ENCODE measurements around the gene SOX18. TPM values are rescaled to one million over a fixed set of nuclear protein-coding genes. Genes with fewer than 3 reads are reported as not detected.

The SOX18 gene
- total and polyA plus RNA-seq, 2 of the 13 experiments (the other 11 are each of a cell fraction or from before 2014, with no cell fraction given): 1.6 to 1.9 TPM

DNA sequence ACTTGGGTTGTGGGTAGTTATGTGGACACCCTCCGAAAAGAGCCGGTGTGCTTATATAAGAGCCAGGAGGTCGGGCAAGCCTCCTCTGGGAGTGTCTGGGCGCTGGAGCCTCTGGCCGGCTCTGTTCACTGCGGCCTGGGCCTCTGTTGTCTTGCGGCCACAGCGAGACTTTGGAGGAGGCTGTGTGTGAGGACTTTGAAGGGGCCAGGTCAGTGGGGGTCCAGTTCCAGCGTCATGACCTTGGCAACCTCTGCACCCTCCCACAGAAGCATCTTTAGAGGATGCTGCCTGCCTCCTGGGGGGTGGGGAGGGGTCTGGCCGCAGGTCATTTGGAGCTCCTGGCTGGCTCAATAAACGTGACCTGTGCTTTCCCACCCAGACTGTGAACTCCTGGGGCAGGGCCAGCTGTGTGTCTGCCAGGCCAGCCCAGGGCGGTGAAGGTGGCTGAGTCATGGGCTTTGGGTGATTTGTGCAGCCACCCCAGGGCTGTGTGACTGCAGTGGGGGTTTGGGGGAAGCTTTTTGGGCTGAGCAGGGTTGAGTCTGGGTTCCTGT lies 14.8 kb upstream of the SOX18 start:
- peak; percentile 24 for ATAC-seq
- DNase-seq (ENCODE audit: low spot score): no peak
- TF ChIP-seq TBX3 (IDR thresholded peaks at IDR 0.05; ENCODE audit: borderline replicate concordance): no peak
- TF ChIP-seq, protein P1, sequence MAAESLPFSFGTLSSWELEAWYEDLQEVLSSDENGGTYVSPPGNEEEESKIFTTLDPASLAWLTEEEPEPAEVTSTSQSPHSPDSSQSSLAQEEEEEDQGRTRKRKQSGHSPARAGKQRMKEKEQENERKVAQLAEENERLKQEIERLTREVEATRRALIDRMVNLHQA (CRISPR knock-in tag; IDR thresholded peaks at IDR 0.05): no peak
- TF ChIP-seq, protein P2, sequence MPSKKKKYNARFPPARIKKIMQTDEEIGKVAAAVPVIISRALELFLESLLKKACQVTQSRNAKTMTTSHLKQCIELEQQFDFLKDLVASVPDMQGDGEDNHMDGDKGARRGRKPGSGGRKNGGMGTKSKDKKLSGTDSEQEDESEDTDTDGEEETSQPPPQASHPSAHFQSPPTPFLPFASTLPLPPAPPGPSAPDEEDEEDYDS (CRISPR knock-in tag; IDR thresholded peaks at IDR 0.05): no peak
- peak; percentile 70 for TF ChIP-seq TAF15 (IDR thresholded peaks at IDR 0.05; ENCODE audit: low read depth, low read length, poor library complexity, severe bottlenecking)
- 0 out of 2 replicates have a peak, but pooled peaks have one; percentile 14 for TF ChIP-seq KMT2A (CRISPR knock-in tag; IDR thresholded peaks at IDR 0.05)
- TF ChIP-seq, protein P3, sequence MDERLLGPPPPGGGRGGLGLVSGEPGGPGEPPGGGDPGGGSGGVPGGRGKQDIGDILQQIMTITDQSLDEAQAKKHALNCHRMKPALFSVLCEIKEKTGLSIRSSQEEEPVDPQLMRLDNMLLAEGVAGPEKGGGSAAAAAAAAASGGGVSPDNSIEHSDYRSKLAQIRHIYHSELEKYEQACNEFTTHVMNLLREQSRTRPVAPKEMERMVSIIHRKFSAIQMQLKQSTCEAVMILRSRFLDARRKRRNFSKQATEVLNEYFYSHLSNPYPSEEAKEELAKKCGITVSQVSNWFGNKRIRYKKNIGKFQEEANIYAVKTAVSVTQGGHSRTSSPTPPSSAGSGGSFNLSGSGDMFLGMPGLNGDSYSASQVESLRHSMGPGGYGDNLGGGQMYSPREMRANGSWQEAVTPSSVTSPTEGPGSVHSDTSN (CRISPR knock-in tag; IDR thresholded peaks at IDR 0.05): no peak
- TF ChIP-seq ZFYVE20 (CRISPR knock-in tag; IDR thresholded peaks at IDR 0.05; ENCODE audit: borderline replicate concordance, low read depth): no peak
- TF ChIP-seq, protein P4, sequence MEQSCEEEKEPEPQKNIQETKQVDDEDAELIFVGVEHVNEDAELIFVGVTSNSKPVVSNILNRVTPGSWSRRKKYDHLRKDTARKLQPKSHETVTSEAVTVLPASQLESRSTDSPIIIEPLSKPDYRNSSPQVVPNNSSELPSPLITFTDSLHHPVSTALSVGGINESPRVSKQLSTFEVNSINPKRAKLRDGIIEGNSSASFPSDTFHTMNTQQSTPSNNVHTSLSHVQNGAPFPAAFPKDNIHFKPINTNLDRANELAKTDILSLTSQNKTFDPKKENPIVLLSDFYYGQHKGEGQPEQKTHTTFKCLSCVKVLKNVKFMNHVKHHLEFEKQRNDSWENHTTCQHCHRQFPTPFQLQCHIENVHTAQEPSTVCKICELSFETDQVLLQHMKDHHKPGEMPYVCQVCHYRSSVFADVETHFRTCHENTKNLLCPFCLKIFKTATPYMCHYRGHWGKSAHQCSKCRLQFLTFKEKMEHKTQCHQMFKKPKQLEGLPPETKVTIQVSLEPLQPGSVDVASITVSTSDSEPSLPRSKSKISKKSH (CRISPR knock-in tag; IDR thresholded peaks at IDR 0.05; ENCODE audit: borderline replicate concordance): no peak
- no peak for TF ChIP-seq CHCHD3 (CRISPR knock-in tag; IDR thresholded peaks at IDR 0.05)
- TF ChIP-seq ZSCAN31 (CRISPR knock-in tag; IDR thresholded peaks at IDR 0.05; ENCODE audit: low read depth): no peak
- TF ChIP-seq, protein P5, sequence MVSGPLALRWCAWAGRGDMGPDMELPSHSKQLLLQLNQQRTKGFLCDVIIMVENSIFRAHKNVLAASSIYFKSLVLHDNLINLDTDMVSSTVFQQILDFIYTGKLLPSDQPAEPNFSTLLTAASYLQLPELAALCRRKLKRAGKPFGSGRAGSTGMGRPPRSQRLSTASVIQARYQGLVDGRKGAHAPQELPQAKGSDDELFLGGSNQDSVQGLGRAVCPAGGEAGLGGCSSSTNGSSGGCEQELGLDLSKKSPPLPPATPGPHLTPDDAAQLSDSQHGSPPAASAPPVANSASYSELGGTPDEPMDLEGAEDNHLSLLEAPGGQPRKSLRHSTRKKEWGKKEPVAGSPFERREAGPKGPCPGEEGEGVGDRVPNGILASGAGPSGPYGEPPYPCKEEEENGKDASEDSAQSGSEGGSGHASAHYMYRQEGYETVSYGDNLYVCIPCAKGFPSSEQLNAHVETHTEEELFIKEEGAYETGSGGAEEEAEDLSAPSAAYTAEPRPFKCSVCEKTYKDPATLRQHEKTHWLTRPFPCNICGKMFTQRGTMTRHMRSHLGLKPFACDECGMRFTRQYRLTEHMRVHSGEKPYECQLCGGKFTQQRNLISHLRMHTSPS (CRISPR knock-in tag; IDR thresholded peaks at IDR 0.05; ENCODE audit: low read depth): peak; percentile 59; the same call in 1 of the 2 replicates
- TF ChIP-seq TAF1 (CRISPR knock-in tag; IDR thresholded peaks at IDR 0.05): no peak
- TF ChIP-seq, protein P6, sequence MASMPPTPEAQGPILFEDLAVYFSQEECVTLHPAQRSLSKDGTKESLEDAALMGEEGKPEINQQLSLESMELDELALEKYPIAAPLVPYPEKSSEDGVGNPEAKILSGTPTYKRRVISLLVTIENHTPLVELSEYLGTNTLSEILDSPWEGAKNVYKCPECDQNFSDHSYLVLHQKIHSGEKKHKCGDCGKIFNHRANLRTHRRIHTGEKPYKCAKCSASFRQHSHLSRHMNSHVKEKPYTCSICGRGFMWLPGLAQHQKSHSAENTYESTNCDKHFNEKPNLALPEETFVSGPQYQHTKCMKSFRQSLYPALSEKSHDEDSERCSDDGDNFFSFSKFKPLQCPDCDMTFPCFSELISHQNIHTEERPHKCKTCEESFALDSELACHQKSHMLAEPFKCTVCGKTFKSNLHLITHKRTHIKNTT (CRISPR knock-in tag; IDR thresholded peaks at IDR 0.05): no peak
- TF ChIP-seq SRF (IDR thresholded peaks at IDR 0.05; ENCODE audit: low read depth, low read length): no peak
- TF ChIP-seq PPARG (CRISPR knock-in tag; conservative IDR thresholded peaks at IDR 0.05): no peak

More for the DNA sequence above, 14.8 kb upstream of the SOX18 start:
- Histone ChIP-seq H2AFZ (ENCODE audit: low read length) (no peak overlapping the region), H3K9ac (ENCODE audit: insufficient read depth, low read depth, low read length) (peak overlapping the region; percentile 82), H3K36me3 (replicated peaks in 1 of 2; ENCODE audit: control insufficient read depth in 1 of 2, insufficient read depth in 2 of 2, low read length in 2 of 2) (no peaks in the 10 kb centered on the region), H3K27ac (ENCODE audit: extremely low read length, insufficient read depth, low read length) (peak overlapping the region; percentile 78), H3K27me3 (ENCODE audit: control insufficient read depth in 1 of 2, insufficient read depth in 2 of 2, low read length in 2 of 2) (peaks cover 3 to 11% of the 10 kb centered on the region in 2 experiments; a peak in 2 of 5 replicates), H3K4me1 (ENCODE audit: insufficient read depth, low read length) (peaks cover 56% of the 10 kb centered on the region), H3K79me2 (ENCODE audit: insufficient read depth, low read length) (no peaks in the 10 kb centered on the region), H3K4me2 (ENCODE audit: low read depth, low read length) (peak overlapping the region; percentile 95), H3K9me3 (ENCODE audit: low read length) (no peaks in the 10 kb centered on the region), H4K20me1 (ENCODE audit: insufficient read depth, low read length) (peaks cover 4% of the 10 kb centered on the region; the same call in 1 of the 2 replicates), H3K4me3 (replicated peaks in 1 of 3; ENCODE audit: insufficient read depth in 1 of 3, low read depth in 2 of 3, low read length in 3 of 3) (peak overlapping the region; percentile 82 to 98 (median 90))
- in situ Hi-C loops (cut with HindIII; ENCODE audit: extremely low pct_ligation_motif_present, low pct_unique_long_range_greater_than_20kb) (no loop called here), intact Hi-C loops (cut with micrococcal nuclease; ENCODE audit: unreplicated experiment) (loop anchor here (2.0 kb wide), 1 partner anchor 17 kb away; the partner anchor contains the start of gene OPRL1)
- CTCF ChIA-PET (ENCODE audit: low intra/inter-chr PET ratio, low total read pairs): no interaction called here
- BruUV-seq (replicated peaks): no TSS peak
- POLR2A ChIA-PET: interaction anchor here (1.2 to 3.7 kb wide), 8 partner anchors 8 to 406 kb away, joined by 4 to 34 read pairs (median 6); partner anchors contain the start of genes C20orf204, OPRL1, RGS19 and RTEL1
- peak; percentile 28 for FAIRE-seq
- WGBS (ENCODE audit: low lambda C conversion rate): 0% methylated on average over 11 of the region's 12 CpGs

All from HepG2 (cell line).